Esophagus squamous epithelium (tissue), 4 donors: ENCODE measurements around the gene GINS3.

Source experiments
- CTCF ChIP-seq, 6 experiments: fragments of 450-650 bp in 4 of 6; fragments of 200-600 bp in 2 of 6; sonication (generic) in 2 of 6; IDR thresholded peaks; one replicate each; pipeline ENCODE4 v1.5.1; 2016 to 2019; ENCODE audit warnings: antibody characterized with exemption in 6 of 6, mild to moderate bottlenecking in 4 of 6, moderate library complexity in 4 of 6
- POLR2A ChIP-seq, 4 donors: fragments of 450-650 bp; IDR thresholded peaks; one replicate each; pipeline ENCODE4 v1.6.1; 2017; ENCODE audit warnings: antibody characterized with exemption in 4 of 4, mild to moderate bottlenecking in 4 of 4, moderate library complexity in 3 of 4

GRCh38 chr16:58448890-58449289, 56.6 kb downstream of the GINS3 start:
- TF ChIP-seq CTCF (IDR thresholded peaks at IDR 0.05) (no peak), POLR2A (IDR thresholded peaks at IDR 0.05) (no peak)
